Measurements from ENCODE around the gene RIMBP2. TPM values are rescaled to one million over a fixed set of nuclear protein-coding genes. Genes with fewer than 3 reads are reported as not detected.

RIMBP2 gene
- total RNA-seq, 2 experiments from 2014 or later: not detected

GRCh38 chr12:130641533-130642184, 74.4 kb downstream of the RIMBP2 start:
- ATAC-seq (ENCODE audit: poor library complexity) (no peak), DNase-seq (no peak)
- CTCF ChIA-PET: no interaction called here
- no peaks in the 10 kb centered on the region for H3K9me3 Mint-ChIP-seq
- no peaks in the 10 kb centered on the region for H3K36me3 ChIP-seq (ENCODE audit: insufficient read depth, low read length)
- H3K27ac Mint-ChIP-seq: no peak overlapping the region
- H3K9me3 ChIP-seq (ENCODE audit: control insufficient read depth in 1 of 2, insufficient read depth in 1 of 2, low read length in 2 of 2): peaks cover 0 to 12% of the 10 kb centered on the region in 2 experiments
- no peaks in the 10 kb centered on the region for H3K4me1 Mint-ChIP-seq (ENCODE audit: low read depth)
- intact Hi-C loops (cut with DNase I, micrococcal nuclease): no loop called here
- TF ChIP-seq CTCF (IDR thresholded peaks at IDR 0.05): no peak
- POLR2A ChIA-PET: no interaction called here
- H3K4me3 Mint-ChIP-seq: no peak overlapping the region
- no peaks in the 10 kb centered on the region for H3K4me1 ChIP-seq (ENCODE audit: insufficient read depth, low read length)
- H3K27ac ChIP-seq (ENCODE audit: low read depth in 1 of 2, low read length in 2 of 2): no peak overlapping the region
- H3K27me3 ChIP-seq (ENCODE audit: control insufficient read depth in 1 of 2, insufficient read depth in 2 of 2, low read length in 2 of 2): peaks cover 0 to 4% of the 10 kb centered on the region in 2 experiments
- H3K4me3 ChIP-seq (ENCODE audit: low read length): no peak overlapping the region
- no peaks in the 10 kb centered on the region for H3K36me3 Mint-ChIP-seq (ENCODE audit: low read depth)
- H3K27me3 Mint-ChIP-seq: no peaks in the 10 kb centered on the region

- Histone ChIP-seq H3K36me3 (ENCODE audit: insufficient read depth, low read length) (no peaks in the 10 kb centered on the region), H3K4me1 (ENCODE audit: insufficient read depth, low read length) (no peaks in the 10 kb centered on the region), H3K27ac (ENCODE audit: low read depth in 1 of 2, low read length in 2 of 2) (no peak overlapping the region), H3K9me3 (ENCODE audit: control insufficient read depth in 1 of 2, insufficient read depth in 1 of 2, low read length in 2 of 2) (peaks cover 0 to 7% of the 10 kb centered on the region in 2 experiments), H3K27me3 (ENCODE audit: control insufficient read depth in 1 of 2, insufficient read depth in 2 of 2, low read length in 2 of 2) (peaks cover 0 to 4% of the 10 kb centered on the region in 2 experiments), H3K4me3 (ENCODE audit: low read length) (no peak overlapping the region)
- ATAC-seq (ENCODE audit: poor library complexity) (no peak), DNase-seq (no peak)
- Mint-ChIP-seq H3K36me3 (ENCODE audit: low read depth) (no peaks in the 10 kb centered on the region), H3K4me1 (ENCODE audit: low read depth) (no peaks in the 10 kb centered on the region), H3K9me3 (no peaks in the 10 kb centered on the region), H3K27me3 (peaks cover 4% of the 10 kb centered on the region), H3K4me3 (no peak overlapping the region), H3K27ac (no peak overlapping the region)
- POLR2A ChIA-PET: no interaction called here
- TF ChIP-seq CTCF (IDR thresholded peaks at IDR 0.05): no peak
- CTCF ChIA-PET: no interaction called here
- intact Hi-C loops (cut with DNase I, micrococcal nuclease): no loop called here
Observed at GRCh38 chr12:130640901-130641300, 75.2 kb downstream of the RIMBP2 start.

GRCh38 chr12:130640496-130640895, 75.6 kb downstream of the RIMBP2 start:
- H3K27me3 Mint-ChIP-seq: peaks cover 6% of the 10 kb centered on the region
- Histone ChIP-seq H3K4me3 (ENCODE audit: low read length) (no peak overlapping the region), H3K27me3 (ENCODE audit: control insufficient read depth in 1 of 2, insufficient read depth in 2 of 2, low read length in 2 of 2) (peaks cover 0 to 4% of the 10 kb centered on the region in 2 experiments), H3K36me3 (ENCODE audit: insufficient read depth, low read length) (no peaks in the 10 kb centered on the region), H3K4me1 (ENCODE audit: insufficient read depth, low read length) (no peaks in the 10 kb centered on the region), H3K9me3 (ENCODE audit: control insufficient read depth in 1 of 2, insufficient read depth in 1 of 2, low read length in 2 of 2) (peaks cover 0 to 7% of the 10 kb centered on the region in 2 experiments), H3K27ac (ENCODE audit: low read depth in 1 of 2, low read length in 2 of 2) (no peak overlapping the region)
- ATAC-seq (ENCODE audit: poor library complexity): no peak
- H3K27ac Mint-ChIP-seq: no peak overlapping the region
- DNase-seq: no peak
- H3K36me3 Mint-ChIP-seq (ENCODE audit: low read depth): no peaks in the 10 kb centered on the region
- H3K4me1 Mint-ChIP-seq (ENCODE audit: low read depth): no peaks in the 10 kb centered on the region
- no peak overlapping the region for H3K4me3 Mint-ChIP-seq
- POLR2A ChIA-PET: no interaction called here
- CTCF ChIA-PET: no interaction called here
- H3K9me3 Mint-ChIP-seq: no peaks in the 10 kb centered on the region
- intact Hi-C loops (cut with DNase I, micrococcal nuclease): no loop called here
- TF ChIP-seq CTCF (IDR thresholded peaks at IDR 0.05): no peak
